HUES64 (cell line): ENCODE measurements around the gene PLEKHG4B.
"Not testable (repeated sequence)": the region's sequence is repeated elsewhere in the genome, so short reads cannot be mapped to it uniquely, and the experiment has no call there.

ENCODE experiments used
- H3K27ac ChIP-seq: 2 replicates; pipeline ENCODE4 v1.7.0; 2013; ENCODE audit warnings: low read depth, low read length, inconsistent platforms
- H3K27me3 ChIP-seq: 2 replicates; pipeline ENCODE4 v1.6.1; 2013; ENCODE audit warnings: mild to moderate bottlenecking, low read length; ENCODE audit not compliant: insufficient read depth
- H3K36me3 ChIP-seq: 2 replicates; pipeline ENCODE4 v1.6.1; 2013; ENCODE audit warnings: mild to moderate bottlenecking, low read length; ENCODE audit not compliant: insufficient read depth
- H3K4me1 ChIP-seq: 2 replicates; pipeline ENCODE4 v1.6.1; 2013; ENCODE audit warnings: mild to moderate bottlenecking, low read length, moderate library complexity; ENCODE audit not compliant: insufficient read depth
- H3K4me3 ChIP-seq: 2 replicates; pipeline ENCODE4 v1.5.1; 2013; ENCODE audit warnings: mild to moderate bottlenecking, low read length, moderate library complexity
- H3K9ac ChIP-seq: 2 replicates; pipeline ENCODE4 v1.6.1; 2013; ENCODE audit warnings: mild to moderate bottlenecking, low read depth, low read length
- H3K9me3 ChIP-seq: 2 replicates; pipeline ENCODE4 v1.6.1; 2013; ENCODE audit warnings: low read depth, low read length; ENCODE audit not compliant: insufficient read depth
- WGBS: fragments of 150-250, 120-280 bp; methylation state at CpG from one replicate; pipeline ENCODE4 v1.1.7; 2013; ENCODE audit warnings: missing lambda C conversion rate; 5-methylcytosine and 5-hydroxymethylcytosine counted together

Gene PLEKHG4B

DNA sequence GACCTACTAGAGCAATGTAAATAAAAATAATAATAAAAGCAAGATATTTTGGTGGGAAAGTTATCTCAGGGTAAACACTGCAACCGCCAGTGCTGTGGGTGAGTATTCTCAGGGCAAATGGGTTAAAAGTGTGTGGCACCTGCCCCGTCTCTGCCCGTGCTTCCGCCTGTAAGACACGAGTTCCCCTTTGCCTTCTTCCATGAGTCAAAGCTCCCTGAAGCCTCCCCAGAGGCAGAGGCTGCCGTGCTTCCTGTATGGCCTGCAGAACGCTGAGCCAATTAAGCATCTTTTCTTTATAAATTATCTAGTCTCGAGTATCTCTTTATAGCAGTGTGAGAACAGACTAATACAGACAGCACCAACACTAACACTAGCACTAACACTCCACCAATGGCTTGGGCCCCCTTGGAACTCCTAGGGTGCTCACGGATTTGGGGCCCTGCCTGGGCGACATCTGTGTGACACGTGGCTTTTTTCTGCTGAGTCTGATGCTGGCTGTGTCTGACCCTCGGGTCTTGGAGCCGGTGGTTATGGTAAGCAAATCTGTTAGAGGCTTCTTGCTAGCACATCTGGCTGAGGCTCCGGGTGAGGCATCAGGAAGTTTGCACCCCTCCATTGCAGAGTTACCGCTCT is 10.6 kb downstream of the PLEKHG4B start:
- H3K27ac ChIP-seq, result no peak overlapping the region
- no peak overlapping the region for H3K4me3 ChIP-seq
- peaks cover 28% of the 10 kb centered on the region for H3K4me1 ChIP-seq
- peaks cover 14% of the 10 kb centered on the region for H3K36me3 ChIP-seq
- H3K9ac ChIP-seq, result no peak overlapping the region
- H3K27me3 ChIP-seq, result no peaks in the 10 kb centered on the region
- peaks cover 16% of the 10 kb centered on the region; the same call in 1 of the 2 replicates for H3K9me3 ChIP-seq
- 85% methylated on average over 14 of the region's 15 CpGs for WGBS

DNA sequence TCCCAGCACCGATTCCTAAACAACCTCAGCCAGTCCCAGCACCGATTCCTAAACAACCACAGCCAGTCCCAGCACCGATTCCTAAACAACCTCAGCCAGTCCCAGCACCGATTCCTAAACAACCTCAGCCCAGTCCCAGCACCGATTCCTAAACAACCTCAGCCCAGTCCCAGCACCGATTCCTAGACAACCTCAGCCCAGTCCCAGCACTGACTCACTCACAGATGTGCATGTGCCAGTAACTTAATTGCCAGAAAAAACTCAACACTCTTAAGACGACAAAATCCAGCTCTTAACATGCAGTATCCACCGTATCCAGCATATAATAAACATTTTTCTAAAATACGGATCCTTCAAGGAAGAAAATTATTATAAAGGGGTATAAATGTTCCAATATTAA is 12.1 kb downstream of the PLEKHG4B start:
- H3K9me3 ChIP-seq, result peaks cover 11% of the 10 kb centered on the region; the same call in 1 of the 2 replicates
- H3K9ac ChIP-seq, H3K36me3 ChIP-seq, H3K27ac ChIP-seq, H3K27me3 ChIP-seq, H3K4me3 ChIP-seq: not testable (repeated sequence)
- WGBS, result 91% methylated on average over 8 of the region's 9 CpGs
- peaks cover 28% of the 10 kb centered on the region for H3K4me1 ChIP-seq

DNA sequence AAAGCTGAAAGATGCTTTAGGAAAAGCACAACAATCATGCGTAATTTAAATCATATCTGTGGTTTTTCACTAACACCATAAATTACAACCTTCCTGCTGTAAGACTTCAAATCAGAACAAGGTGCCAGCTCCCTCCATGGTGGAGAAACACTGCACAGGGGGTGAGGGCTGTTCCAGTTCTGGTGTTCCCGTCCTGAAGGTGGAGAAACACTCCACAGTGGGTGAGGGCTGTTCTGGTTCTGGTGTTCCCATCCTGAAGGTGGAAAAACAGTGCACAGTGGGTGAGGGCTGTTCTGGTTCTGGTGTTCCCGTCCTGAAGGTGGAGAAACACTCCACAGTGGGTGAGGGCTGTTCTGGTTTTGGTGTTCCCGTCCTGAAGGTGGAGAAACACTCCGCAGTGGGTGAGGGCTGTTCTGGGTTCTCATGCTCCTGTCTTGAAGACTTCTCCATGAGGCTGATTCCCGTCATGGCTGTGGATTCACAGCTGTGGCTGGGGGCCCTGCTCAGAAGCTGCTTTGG is 12.9 kb downstream of the PLEKHG4B start:
- Histone ChIP-seq H3K9ac (no peak overlapping the region), H3K9me3 (peaks cover 3% of the 10 kb centered on the region; the same call in 1 of the 2 replicates), H3K4me3 (no peak overlapping the region), H3K36me3 (peaks cover 7% of the 10 kb centered on the region), H3K27ac (no peak overlapping the region), H3K4me1 (peaks cover 20% of the 10 kb centered on the region), H3K27me3 (no peaks in the 10 kb centered on the region)
- WGBS, result 93% methylated on average over 6 of the region's 6 CpGs

DNA sequence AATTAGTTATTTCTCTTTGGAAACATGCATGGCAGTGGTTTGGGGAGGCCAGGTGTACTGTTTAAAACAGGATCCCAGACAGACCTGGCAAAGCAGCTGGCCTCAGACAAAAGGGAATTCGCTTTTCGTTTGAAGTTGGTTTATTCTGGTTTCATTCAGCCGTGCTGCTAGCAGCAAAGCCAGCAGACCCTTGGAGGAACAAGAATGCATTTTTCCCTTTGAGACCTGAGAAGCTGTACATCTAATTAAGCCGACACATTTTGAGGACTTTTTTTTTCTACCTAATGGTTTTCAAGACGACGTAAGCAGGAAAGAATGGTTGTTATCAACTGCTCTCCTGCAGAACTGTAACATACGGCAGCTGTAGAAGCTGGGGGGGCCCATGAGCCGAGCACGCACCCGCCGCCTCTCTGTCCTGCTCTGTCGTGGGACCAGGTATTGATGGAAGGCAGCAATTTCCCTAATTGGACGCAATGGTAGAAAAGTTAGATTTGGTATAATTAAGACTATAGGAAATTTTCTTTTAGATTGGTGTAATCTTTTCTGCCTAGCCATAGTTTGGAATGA is 13.6 kb downstream of the PLEKHG4B start:
- Histone ChIP-seq H3K4me3 (no peak overlapping the region), H3K9me3 (no peaks in the 10 kb centered on the region; the same call in 1 of the 2 replicates), H3K4me1 (peaks cover 18% of the 10 kb centered on the region), H3K27me3 (no peaks in the 10 kb centered on the region), H3K9ac (no peak overlapping the region), H3K36me3 (peaks cover 14% of the 10 kb centered on the region), H3K27ac (no peak overlapping the region)
- WGBS, result 85% methylated on average over 13 of the region's 13 CpGs

DNA sequence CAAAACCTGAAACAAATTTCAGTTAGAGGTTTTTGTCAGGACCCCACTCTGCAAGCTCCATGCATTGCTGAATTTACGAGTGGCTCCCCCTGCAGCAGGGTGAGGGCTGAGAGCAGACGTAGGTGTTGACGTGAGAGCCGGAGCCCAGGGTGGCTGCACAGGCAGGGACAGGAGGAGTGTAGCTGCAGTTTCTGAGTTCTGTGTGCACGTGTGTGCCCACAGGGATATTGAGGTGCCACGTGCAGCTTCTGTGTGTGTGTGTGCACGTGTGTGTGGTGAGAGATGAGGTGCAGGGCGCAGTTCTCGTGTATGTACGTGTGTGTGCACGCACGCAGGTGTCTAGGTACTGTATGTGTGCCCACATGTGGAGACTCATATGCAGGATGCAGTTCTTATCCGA is 14.6 kb downstream of the PLEKHG4B start:
- Histone ChIP-seq H3K27ac (no peak overlapping the region), H3K27me3 (no peaks in the 10 kb centered on the region), H3K9me3 (no peaks in the 10 kb centered on the region; the same call in 1 of the 2 replicates), H3K36me3 (peaks cover 23% of the 10 kb centered on the region), H3K4me1 (peaks cover 18% of the 10 kb centered on the region), H3K4me3 (no peak overlapping the region), H3K9ac (no peak overlapping the region)
- 86% methylated on average over 13 of the region's 13 CpGs for WGBS

DNA sequence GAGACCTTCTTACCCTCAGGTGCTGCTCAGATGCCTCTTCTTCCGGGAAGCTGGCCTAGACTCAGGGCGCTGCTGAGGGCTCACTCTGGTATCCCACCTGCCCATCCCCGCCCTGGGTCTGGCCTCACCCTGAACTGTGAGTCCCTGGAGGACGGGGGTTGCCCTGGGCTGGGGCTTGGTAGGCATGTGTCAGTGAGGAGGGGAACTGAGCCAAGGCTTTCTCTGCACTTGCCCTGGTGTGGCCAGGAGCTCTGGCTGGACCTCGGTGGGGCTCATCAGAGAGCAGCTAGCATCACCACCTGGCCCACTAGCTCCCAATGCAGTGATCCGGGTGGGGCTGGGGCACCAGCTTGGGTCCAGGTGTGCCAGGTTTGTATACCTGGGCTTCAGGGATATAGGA is 15.6 kb downstream of the PLEKHG4B start:
- WGBS, result 94% methylated on average over 6 of the region's 6 CpGs
- H3K9me3 ChIP-seq, result no peaks in the 10 kb centered on the region
- H3K4me3 ChIP-seq, result no peak overlapping the region
- peaks cover 18% of the 10 kb centered on the region for H3K4me1 ChIP-seq
- peaks cover 32% of the 10 kb centered on the region for H3K36me3 ChIP-seq
- H3K27ac ChIP-seq, result no peak overlapping the region
- no peaks in the 10 kb centered on the region for H3K27me3 ChIP-seq
- H3K9ac ChIP-seq, result no peak overlapping the region

DNA sequence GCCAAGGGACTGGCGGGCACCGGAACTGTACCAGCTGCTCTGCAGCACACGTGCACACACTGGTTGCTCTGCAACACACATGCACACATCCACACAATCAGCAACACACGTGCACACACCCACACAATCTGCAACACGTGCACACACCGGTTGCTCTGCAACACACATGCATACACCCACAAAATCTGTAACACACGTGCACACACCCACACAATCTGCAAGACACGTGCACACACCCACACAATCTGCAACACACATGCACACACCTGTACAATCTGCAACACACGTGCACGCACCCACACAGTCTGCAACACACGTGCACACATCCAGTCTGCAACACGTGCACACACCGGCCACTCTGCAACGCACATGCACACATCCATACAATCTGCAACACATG is 17.9 kb downstream of the PLEKHG4B start:
- H3K4me1 ChIP-seq, result peaks cover 17% of the 10 kb centered on the region
- peaks cover 51% of the 10 kb centered on the region for H3K36me3 ChIP-seq
- H3K9ac ChIP-seq, result no peak overlapping the region
- H3K27ac ChIP-seq, result no peak overlapping the region
- no peak overlapping the region for H3K4me3 ChIP-seq
- H3K27me3 ChIP-seq, result no peaks in the 10 kb centered on the region
- no peaks in the 10 kb centered on the region for H3K9me3 ChIP-seq
- 96% methylated on average over 14 of the region's 14 CpGs for WGBS

DNA sequence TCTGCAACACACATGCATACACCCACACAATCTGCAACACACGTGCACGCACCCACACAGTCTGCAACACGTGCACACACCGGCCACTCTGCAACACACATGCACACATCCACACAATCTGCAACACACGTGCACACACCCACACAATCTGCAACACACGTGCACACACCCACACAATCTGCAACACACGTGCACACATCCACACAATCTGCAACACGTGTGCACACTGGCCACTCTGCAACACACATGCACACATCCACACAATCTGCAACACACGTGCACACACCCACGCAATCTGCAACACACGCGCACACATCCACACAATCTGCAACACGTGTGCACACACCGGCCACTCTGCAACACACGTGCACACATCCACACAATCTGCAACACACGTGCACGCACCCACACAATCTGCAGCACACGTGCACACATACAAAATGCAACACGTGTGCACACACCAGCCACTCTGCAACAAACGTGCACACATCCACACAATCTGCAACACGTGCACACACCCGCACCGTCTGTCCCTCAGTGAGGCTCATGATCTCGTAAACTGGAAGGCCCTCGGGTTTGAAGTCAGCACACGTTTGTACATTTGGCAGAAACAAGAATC is 18.4 kb downstream of the PLEKHG4B start:
- 94% methylated on average over 26 of the region's 26 CpGs for WGBS
- H3K4me3 ChIP-seq, result no peak overlapping the region
- H3K9ac ChIP-seq, result no peak overlapping the region
- H3K9me3 ChIP-seq, result no peaks in the 10 kb centered on the region
- no peak overlapping the region for H3K27ac ChIP-seq
- H3K4me1 ChIP-seq, result peaks cover 11% of the 10 kb centered on the region
- peaks cover 57% of the 10 kb centered on the region for H3K36me3 ChIP-seq
- H3K27me3 ChIP-seq, result no peaks in the 10 kb centered on the region

DNA sequence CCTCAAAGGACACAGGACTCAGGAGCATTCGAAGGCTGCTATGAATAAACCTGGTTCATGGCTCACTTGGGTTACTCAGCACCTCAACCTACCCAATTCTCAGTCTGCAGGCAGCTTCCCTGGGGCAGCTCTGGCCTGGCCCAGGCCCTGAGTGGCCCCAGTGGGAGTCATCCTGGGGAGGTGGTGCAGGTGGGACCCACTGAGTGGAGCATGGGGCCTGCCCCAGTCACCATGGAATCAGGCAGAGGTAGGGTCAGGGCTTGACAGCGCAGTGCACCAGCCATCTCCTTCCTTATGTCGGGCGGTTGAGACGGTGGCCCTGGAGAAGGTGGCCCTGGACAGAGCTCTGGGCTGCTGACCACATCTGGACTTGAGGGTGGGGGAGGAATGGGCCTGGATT is 19.2 kb downstream of the PLEKHG4B start:
- Histone ChIP-seq H3K9ac (no peak overlapping the region; the same call in 1 of the 2 replicates), H3K4me3 (no peak overlapping the region), H3K27ac (no peak overlapping the region), H3K4me1 (peaks cover 3% of the 10 kb centered on the region), H3K27me3 (no peaks in the 10 kb centered on the region), H3K9me3 (no peaks in the 10 kb centered on the region), H3K36me3 (peaks cover 65% of the 10 kb centered on the region)
- 94% methylated on average over 5 of the region's 5 CpGs for WGBS

DNA sequence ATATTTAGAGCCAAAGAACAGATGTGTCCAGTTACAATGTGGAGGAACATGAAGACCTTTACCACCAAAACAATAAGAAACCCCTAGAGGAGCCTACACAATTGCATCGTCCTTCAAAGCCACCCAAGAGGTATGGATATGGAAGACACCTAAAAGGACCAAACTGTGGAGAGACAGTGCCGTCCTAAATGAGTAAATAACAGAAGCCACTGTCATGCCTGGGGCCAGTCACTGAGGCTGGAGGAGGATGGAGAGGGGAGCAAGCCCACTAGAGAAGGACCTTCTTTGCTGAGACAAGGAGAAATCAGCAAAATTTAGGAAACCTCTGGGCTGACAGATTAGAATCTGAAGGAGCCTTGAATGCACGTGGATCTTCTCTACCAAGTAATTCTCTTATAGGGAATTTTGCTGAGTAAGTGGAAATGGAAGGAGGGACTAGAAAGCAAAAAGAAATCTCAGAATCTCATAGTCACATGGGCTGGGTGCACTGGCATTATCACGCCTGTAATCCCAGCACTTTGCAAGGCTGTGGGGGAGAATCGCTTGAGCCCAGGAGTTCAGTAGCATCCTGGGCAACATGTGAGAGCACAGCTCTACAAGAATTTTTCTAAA is 27.6 kb downstream of the PLEKHG4B start:
- peaks cover 47% of the 10 kb centered on the region for H3K9me3 ChIP-seq
- H3K4me1 ChIP-seq, result no peaks in the 10 kb centered on the region
- no peak overlapping the region for H3K27ac ChIP-seq
- H3K4me3 ChIP-seq, result no peak overlapping the region
- H3K36me3 ChIP-seq, result peaks cover 94% of the 10 kb centered on the region
- 92% methylated on average over 4 of the region's 5 CpGs for WGBS
- no peaks in the 10 kb centered on the region for H3K27me3 ChIP-seq
- no peak overlapping the region for H3K9ac ChIP-seq

DNA sequence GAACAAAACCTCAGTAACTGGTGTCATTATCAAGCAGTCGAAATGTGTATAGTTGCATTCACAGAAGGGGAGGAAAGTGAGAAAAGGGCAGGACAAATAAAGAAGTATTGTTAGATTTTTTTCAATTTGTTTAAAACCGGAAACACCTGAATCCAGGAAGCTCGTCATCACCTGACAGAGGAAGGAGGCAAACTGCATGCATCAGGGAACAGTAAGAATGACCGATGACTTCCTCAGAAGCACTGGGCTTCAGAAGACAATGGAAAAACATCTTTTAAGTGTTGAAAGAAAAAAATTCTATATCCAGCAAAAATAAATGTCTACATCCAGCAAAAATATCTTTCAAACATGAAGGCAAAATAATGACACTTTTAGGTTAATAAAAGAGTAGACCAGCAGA is 29.5 kb downstream of the PLEKHG4B start:
- Histone ChIP-seq H3K4me1 (peaks cover 14% of the 10 kb centered on the region), H3K36me3 (peaks cover 85% of the 10 kb centered on the region), H3K4me3 (no peak overlapping the region), H3K27me3 (no peaks in the 10 kb centered on the region), H3K9me3 (peaks cover 56% of the 10 kb centered on the region), H3K27ac (no peak overlapping the region), H3K9ac (no peak overlapping the region)
- WGBS, result 97% methylated on average over 4 of the region's 4 CpGs
